Measurements from ENCODE around the gene ELMO1. TPM values are rescaled to one million over a fixed set of nuclear protein-coding genes. Genes with fewer than 3 reads are reported as not detected.

ELMO1 gene
- total RNA-seq, 1 donor from 2014 or later = not detected

DNA sequence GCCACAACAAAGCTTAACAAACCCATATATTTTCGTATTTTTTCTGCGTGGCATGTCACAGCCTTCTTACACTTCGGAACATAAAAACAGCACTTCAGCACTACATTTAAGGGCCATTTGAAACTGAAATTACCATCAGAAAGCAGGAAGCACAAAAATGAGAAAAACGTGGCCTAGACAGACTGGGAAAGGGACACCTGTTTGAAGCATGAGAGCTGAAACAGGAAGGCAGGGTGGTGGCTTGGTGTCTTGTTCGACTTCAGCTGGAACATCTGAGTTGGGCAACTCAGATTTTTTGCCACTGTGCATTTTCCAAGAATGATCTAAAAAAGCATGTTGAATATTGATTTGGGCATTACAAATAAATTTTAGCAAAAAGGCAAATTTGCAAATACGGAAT is 243.2 kb downstream of the ELMO1 start:
- Mint-ChIP-seq H3K9me3 (ENCODE audit: unreplicated experiment) (no peaks in the 10 kb centered on the region), H3K4me1 (ENCODE audit: unreplicated experiment) (peaks cover 4% of the 10 kb centered on the region), H3K27ac (ENCODE audit: unreplicated experiment) (no peak overlapping the region), H3K27me3 (ENCODE audit: unreplicated experiment) (peaks cover 31% of the 10 kb centered on the region), H3K36me3 (ENCODE audit: unreplicated experiment) (no peaks in the 10 kb centered on the region), H3K4me3 (ENCODE audit: unreplicated experiment) (no peak overlapping the region)
- no peak for TF ChIP-seq CTCF (IDR thresholded peaks at IDR 0.05)
- DNase-seq (ENCODE audit: extremely low spot score, unreplicated experiment) = no peak

DNA sequence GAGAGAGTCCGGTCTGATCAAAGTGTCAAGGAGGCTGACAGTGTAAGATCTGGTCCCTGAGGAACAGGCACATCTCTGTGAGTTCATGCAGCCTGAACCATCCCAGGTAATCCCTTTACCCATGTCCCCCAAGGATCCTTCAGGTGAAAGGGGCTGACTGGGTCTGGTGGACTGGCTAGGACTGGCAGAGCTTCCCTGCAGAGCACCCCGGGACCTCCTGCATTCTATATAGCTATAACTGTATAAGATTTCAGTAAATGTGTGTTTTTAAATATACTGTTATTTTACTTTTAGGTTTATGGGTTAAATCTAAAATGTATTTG is 246.8 kb downstream of the ELMO1 start:
- DNase-seq (ENCODE audit: extremely low spot score, unreplicated experiment) = no peak
- H3K27ac Mint-ChIP-seq (ENCODE audit: unreplicated experiment) = no peak overlapping the region
- no peaks in the 10 kb centered on the region for H3K9me3 Mint-ChIP-seq (ENCODE audit: unreplicated experiment)
- no peak overlapping the region for H3K4me3 Mint-ChIP-seq (ENCODE audit: unreplicated experiment)
- H3K4me1 Mint-ChIP-seq (ENCODE audit: unreplicated experiment) = no peaks in the 10 kb centered on the region
- H3K27me3 Mint-ChIP-seq (ENCODE audit: unreplicated experiment) = peaks cover 35% of the 10 kb centered on the region
- no peaks in the 10 kb centered on the region for H3K36me3 Mint-ChIP-seq (ENCODE audit: unreplicated experiment)
- peak; percentile 7 for TF ChIP-seq CTCF (IDR thresholded peaks at IDR 0.05)

DNA sequence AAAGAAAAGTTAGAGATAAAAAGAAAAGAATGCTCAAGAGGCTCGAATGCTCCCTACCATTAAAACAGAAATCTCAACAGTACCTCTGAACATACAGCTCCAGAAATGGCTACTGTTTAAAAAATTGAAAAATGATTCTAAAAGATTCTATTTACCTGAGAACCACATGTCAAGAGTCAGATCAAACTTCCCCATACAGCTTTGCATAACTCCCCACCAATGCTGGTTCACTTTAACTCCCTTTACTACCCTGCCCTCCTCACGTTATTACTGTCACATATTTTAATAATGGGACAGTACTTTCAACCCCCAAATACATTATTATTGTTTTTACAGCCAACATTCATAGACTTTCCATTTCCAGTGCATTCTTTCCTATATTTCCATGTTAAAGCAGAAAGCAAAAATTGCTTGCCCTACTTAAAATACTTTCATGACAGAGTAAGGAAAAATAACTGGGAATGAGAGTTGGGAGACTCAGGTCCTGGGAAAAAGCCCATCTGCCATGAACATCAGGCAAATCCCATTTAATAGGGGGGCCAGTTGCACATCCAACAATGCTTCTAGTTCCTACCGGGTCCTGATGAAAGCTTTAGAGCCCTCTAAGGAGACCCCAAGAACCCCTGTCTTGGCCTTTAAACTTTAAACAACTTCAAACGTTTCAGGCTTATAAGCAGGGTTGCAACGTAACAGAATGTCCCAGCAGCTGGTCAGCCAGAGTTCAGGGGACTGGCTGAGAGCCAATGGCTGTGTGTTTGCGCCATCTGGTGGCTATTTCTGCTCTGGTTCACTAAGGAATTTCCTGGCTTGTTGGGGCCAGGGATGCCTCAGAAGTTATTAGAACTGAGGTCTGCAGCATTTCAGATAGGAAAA is 247.4 kb downstream of the ELMO1 start:
- Mint-ChIP-seq H3K36me3 (ENCODE audit: unreplicated experiment) (no peaks in the 10 kb centered on the region), H3K27me3 (ENCODE audit: unreplicated experiment) (peaks cover 31% of the 10 kb centered on the region), H3K9me3 (ENCODE audit: unreplicated experiment) (no peaks in the 10 kb centered on the region), H3K27ac (ENCODE audit: unreplicated experiment) (no peak overlapping the region), H3K4me3 (ENCODE audit: unreplicated experiment) (no peak overlapping the region), H3K4me1 (ENCODE audit: unreplicated experiment) (no peaks in the 10 kb centered on the region)
- peak; percentile 92 for DNase-seq (ENCODE audit: extremely low spot score, unreplicated experiment)
- peak; percentile 89 for TF ChIP-seq CTCF (IDR thresholded peaks at IDR 0.05)

DNA sequence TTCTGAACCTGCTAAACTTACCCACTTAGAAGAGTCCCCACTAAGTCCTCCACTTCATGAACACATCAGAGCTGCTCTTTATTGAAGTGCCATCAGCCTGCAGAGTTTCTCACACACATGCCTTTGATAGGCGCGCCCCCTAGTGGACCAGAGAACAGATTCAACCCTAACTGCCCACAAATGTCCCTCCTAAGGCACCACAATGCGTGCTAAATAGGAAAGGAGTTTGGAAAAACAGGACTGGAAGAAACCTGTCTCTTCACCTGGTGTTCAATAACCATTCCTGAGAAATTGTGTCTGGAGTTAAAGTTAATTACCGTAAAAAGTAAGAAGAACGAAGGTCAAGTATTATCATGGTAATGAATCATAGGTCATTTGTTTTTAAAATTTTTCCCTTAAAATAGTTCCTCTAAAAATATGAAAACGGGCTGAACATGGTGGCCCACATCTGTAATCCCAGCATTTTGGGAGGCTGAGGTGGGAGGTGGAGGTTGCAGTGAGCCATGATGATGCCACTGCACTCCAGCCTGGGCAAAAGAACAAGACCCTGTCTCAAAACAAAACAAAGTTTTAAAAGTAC is 249.7 kb downstream of the ELMO1 start:
- DNase-seq (ENCODE audit: extremely low spot score, unreplicated experiment) = peak; percentile 90

More for the DNA sequence above, 249.7 kb downstream of the ELMO1 start:
- peak; percentile 91 for TF ChIP-seq CTCF (IDR thresholded peaks at IDR 0.05)
- H3K36me3 Mint-ChIP-seq (ENCODE audit: unreplicated experiment) = no peaks in the 10 kb centered on the region
- H3K27me3 Mint-ChIP-seq (ENCODE audit: unreplicated experiment) = peaks cover 12% of the 10 kb centered on the region
- no peak overlapping the region for H3K27ac Mint-ChIP-seq (ENCODE audit: unreplicated experiment)
- H3K4me1 Mint-ChIP-seq (ENCODE audit: unreplicated experiment) = no peaks in the 10 kb centered on the region
- H3K9me3 Mint-ChIP-seq (ENCODE audit: unreplicated experiment) = no peaks in the 10 kb centered on the region
- H3K4me3 Mint-ChIP-seq (ENCODE audit: unreplicated experiment) = no peak overlapping the region
